ENCODE measurements around the gene NFIB. TPM values are rescaled to one million over a fixed set of nuclear protein-coding genes. Genes with fewer than 3 reads are reported as not detected.

Gene NFIB
- total RNA-seq, 1 donor from 2014 or later = 37.2 TPM

DNA sequence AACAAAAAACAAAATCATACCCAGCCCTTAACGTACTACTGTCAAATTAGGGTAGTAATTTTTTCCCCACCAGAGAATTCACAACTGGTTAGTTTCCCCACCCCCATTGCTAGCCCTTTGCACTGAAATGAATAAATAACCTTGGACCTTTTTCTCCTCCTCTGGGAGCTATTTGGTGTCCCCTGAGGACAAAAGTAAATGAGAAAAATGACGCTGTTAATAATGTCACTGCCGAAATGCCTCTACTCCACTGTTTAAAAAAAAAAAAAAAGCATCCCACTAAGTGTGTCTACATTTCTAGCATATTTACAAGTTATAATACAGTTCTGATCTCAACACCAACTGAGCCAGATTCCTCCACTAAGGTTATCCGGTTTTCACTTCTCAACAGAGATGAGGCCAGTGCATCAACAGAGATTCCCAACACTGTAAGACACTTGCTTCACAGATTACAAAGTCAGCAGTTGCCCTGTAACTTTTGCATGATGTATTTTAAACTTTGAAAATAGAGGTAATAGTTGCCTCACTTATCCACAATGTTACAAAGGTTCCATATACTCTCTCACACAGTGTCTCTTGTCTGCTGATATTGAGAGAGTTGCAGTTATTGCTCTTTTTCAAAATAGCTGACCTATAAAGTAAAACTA lies 5.1 kb upstream of the NFIB start:
- ATAC-seq = no peak

DNA sequence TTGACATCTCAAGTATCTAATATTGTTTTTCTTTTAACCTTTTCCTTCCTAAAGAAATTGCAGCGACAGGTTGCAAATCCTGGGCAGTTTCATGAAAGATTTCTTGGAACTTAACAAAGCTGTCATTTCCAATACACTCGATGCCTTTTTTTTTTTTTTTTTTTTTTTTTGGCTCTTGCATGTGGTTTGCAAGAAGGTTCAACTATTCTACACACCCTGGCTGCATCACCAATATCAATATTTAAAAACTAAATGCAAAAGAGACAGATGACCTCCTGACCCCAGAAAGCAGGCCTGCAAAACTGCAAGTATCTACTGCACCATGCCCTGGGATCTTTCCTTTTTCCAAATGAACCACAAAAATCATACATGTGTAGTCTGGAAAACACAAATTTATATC lies 4.4 kb upstream of the NFIB start:
- no peak for ATAC-seq

DNA sequence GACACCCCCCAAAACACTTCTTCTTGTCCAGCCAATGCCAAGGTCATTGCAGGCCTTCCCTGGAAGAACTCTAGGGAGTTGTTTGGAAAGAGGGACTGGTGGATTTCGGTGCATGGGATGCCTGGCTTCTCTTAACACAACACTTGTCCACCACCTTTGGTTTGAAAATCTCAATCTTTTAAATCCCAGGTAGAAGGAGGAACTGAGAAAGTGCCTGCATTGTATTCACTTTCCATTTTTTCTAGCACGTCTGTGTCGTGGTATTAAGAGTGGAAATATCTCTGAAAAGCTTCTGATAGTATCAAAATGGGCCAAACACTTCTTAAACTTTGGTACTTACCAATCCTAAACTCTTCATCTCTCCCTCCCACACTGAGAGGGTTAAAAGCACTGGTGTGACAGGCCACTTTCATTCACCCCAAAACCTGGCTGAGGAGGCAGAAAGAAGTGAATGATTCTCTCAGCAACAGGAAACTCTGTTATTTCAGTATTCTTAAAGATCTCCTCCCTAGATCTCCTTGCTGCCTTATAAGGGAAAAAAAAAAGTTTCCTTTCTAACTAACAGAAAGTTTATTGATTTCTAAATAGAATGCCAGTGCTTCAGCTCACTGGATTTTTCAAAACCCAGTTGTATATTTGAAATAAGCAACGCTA lies 3.9 kb upstream of the NFIB start:
- no peak for ATAC-seq

DNA sequence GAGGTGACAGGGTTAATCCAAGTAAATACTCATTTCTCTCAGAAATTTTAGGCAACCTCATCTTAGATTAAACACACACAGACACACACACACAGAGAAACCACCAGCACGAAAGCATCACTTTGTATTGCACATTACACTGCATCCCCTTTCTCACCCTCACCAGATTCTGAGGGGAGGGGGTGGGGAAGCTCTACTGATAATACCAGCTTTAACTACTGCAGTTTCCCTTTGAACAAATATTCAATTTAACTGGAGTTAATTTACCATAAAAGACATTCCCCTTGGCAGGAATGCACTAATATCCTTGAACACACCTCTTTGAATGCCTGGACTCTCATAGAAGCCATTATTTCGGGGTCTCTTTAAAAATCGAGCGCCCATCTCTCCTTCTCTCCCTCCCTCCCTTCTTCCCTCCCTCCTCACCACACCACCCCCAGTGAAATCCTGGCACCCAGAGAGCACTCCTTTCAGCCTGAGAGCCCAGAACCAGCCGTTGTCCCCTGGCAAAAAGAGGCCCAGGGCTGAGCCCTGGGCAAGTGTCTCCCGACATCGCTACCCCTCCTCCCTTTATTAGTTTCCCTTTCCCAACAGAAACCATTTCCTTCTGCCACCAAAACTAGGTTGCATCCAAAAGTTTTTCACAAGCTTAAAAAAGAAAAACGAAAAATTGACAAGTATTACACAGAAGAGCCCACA lies 2.8 kb upstream of the NFIB start:
- no peak for ATAC-seq

DNA sequence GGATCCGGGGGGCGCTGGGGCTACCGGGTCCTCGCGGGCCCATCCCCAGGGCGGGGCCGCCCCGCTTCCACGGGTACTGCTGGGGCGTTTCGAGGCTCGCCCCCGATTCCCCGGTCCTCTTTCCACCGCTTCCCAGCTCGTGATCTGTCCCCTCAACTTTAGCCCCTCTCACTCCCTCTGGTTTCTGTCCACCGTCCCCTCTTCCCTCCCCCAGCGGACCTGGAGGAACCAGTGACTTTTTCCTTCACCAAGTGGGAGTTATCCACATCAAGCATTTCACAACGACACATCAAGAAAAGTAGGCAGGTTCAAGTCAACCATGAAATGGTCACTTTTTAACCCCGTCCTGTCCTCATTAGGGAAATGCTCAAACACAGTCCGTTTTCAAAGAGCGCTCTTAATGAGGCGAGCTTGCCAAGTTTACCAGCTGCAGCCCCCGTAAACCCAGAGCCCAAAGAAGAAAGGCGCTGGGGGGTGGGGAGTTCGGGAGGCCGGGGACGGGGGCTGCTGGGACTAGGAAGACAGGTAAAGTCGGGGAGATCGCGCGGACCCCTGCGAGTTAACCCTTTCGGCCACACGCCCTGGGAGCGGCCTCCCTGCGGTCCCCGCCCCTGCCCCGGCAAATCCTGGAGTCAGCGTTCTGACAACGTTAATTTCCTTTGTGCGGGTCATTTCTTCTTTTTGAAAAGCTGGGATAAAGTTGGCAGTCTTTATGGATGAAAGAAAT lies 2.1 kb upstream of the NFIB start:
- no peak for ATAC-seq

DNA sequence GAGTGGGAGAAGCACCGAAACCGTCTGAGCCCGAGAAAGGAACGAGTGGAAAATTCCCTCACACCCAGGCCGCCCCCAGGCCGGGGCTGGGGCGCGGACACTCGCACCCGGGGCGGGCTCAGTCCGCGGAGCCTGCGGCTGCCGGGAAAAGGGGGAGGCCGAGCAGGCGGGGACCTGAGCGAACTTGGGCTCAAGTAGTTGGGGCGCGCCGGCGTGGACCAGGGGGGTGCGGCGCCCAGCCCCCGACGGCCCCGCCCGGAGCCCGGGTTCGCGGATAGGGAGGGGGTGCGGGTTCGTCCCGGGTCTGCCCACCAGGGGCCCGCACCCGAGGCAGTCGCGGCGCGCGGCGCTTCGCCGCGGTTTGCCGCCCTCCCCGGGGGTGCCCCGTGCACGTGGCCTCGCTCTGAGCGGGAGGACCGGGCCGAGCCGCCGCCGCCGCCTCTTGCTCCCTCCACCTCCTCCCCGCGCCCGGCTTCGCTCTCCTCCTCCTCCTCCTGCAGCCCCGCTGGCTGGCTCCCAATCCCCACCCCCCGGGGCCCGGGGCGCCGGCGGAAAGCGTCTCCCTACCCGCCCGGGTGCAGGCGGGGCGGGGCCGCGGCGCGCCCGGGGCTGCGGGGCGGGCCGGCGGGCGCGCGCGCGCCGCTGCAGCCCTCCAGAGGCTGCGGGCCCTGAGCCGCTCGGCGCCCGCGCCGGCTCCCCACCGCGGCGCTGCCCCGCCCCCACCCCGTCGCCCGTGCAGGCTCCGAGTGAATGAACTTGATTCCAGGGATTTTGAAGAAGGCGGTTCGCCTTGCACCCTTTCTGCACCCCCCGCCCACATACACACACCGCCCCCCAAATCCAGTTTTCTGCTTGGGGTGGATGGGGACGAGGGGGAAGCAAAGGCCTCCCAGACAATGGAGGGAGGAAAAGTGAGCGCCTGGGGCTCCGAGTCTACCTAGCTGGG lies 1.3 kb upstream of the NFIB start:
- peak; percentile 84 for ATAC-seq

DNA sequence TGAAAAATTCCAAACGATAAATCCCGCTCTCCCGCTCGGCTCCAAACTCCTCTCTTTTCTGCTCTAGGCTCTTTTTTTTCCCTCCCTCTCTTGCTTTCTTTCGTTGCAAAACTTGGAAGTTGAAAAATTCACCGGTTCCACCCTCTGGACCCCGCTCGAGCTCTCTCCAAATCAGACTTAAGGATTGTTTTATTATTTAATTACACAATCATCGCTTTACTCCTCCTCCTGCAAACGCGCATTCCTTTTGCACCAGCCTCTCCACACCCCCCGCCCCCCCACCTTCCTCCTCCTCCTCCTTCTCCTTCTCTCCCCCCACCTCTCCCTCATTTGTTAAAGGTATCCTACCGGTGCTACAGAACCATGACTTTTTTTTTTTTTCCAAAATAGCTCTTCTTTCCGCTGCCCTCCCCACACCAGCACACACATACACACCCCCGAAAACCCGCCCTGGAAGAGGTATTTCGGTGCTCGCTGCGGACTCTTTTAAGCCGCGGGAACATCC lies 535 bp upstream of the NFIB start:
- ATAC-seq = peak; percentile 77

DNA sequence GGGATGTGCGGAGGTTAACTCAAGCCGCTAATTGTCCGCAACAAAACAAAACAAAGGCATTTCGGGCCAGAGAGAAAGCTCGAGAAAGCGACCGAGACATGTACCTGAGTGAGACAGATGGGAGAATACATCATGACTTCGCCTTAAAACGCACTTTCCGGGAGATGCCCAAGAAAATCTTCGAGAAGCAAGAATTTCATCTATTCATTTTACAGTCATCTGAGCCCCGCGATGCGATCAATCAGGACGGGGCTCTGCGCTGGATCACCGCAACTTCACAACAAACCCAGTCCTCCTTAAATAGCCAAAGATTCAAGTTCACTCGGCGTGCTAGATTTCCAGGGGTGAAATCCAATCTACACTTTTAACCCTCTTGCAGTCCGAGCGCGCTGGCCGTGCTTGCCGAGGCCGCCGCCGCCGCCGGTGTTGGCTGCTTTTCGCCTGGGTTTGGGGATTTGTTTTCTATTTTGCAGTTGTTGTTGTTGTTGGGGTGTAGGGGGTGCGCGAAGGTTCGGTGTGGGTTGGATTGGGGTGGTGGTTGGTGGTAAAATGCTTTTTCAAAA lies 482 bp downstream of the NFIB start:
- no peak for ATAC-seq

DNA sequence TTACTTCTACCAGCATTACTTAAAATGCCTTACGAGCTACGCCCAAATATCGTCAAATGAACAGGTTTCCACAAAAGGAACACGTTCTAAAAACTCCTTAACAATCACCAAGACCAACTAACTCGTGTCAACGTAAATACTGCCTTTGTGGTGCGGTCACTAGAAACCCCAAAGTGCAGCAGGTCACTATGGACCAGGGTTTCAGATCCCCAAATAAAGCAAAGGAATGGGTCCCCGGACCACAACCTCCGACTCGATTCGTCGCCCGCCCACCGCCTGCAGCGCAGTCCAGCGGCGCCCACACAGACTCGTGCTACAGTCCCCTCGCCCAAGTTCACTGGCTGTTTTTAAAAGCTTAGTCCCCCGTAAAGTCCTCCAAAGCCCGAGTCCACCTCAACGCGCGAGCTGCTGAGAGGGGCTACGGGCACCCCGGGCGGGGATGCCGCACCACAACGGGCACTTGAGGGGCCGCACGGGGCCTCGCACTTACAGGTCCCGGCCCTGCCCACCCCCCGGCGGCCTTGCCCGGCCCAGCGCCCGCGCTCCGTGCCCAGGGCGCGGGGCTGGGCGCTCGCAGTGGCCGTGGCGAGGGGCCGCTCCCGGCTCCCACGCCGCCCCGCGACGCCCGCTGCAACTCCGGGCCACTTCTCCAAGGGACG lies 1.1 kb downstream of the NFIB start:
- ATAC-seq = no peak

DNA sequence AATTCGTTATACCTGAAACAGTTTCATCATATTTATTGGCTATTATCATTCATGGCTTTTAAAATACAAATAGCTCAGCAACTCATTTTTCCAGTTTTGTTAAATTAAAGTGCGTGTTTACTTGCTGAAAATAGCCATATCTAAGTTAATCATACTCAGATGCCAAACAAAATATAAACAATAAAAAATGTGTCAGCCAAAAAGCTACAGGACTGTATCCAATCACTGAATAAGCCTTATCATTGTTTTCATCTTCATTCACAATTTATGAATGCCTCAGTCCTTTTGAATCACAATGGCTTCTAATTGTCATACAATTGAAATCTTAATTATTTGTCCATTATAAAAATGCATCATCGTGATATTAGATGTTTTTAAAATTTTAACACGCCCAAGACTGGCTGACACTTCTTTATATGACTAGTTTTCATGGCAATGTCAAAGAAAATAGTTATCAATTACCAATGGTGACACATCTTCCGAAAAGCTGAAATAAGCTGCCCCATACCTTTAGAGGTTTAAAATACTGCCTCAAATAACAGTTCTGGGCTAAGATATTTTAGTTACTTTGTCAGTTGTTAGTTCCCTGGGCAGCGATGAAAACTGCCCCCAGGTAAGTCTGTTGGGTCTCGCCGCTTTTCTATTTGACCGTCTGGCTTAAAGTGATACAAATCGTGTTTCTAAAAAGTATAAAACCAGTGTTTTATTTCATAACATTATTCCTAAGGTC lies 1.8 kb downstream of the NFIB start:
- no peak for ATAC-seq

DNA sequence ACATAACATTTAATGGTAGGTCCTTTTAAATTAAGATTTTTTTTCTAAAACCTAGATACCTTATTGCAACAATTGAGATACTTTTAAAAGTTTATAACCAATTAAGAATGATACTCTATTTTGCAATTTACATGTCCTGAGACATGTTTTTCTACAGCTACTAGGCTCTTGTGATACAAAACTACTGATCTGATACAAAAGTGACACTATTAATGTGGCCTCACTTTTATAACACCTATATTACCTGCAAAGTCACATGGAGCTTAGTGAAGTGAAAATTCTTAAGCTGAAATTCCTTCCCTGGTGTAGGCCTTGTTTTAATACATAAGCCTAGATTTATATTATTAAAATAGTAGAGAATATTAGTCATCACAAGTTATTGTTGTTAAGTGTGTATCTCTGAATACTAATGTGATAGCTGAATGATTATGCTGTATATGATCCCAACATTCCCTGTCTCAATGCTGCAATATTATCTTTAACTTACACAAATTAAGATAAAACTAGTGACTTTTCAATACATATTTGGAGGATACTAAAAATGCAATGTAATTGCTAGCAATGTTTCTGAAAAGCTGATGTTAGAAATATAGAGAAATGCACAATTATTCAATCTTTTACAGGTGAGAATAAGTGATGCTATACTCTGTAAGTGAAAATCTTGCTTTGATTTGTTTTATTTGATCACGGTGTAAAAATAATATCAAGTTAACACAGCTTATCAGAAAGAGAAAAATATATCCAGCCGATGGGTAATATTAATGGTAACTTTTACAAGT lies 2.6 kb downstream of the NFIB start:
- no peak for ATAC-seq

DNA sequence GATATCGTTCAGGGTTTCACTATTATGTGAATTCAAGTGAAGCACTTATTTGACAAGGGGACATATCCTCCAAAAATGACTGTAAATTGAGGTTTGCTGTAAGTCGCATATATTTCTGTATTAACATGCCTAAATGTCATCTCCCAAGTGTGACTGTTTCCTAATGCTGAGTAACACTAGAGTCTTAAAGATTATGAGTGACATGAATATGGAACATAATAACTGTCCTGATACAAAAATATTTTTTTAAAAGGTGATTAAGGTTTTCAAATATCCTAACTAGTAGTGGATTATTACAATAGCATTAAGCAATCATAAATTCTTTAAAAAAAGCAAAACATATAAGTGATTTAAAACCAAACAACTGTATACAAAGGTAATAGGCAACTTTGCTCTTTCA lies 3.6 kb downstream of the NFIB start:
- no peak for ATAC-seq

DNA sequence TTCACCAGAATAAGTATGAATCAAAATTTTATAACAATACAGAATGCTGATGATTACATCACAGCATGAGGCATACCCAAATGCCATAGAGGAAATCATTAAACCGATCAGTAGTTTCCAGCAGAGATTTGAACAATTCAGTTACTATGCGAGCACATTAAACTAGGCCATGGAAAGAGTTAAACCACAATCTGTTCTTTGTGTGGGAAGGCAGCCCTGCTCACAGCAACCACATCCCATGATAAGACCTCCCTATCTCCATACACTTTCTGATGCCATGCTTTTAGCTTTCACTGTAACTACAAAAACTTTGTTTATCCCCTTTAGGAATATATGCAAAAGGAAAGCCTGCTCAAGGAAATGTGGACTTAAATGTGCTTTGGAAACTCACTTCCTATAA lies 4.5 kb downstream of the NFIB start:
- no peak for ATAC-seq

DNA sequence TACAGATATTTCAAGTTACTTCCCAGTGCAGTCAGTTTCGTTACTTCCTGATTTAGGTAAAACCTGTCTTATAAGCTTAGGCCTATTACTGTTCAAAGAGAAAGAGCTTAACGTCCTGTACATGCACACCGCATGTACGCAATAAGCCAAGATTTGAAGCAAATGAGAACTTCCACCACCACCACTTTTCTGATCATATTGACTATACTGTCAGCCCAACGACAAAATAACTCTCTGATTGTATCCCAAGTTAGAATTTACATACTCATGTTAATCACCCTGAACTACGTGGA lies 5.1 kb downstream of the NFIB start:
- peak; percentile 75 for ATAC-seq

DNA sequence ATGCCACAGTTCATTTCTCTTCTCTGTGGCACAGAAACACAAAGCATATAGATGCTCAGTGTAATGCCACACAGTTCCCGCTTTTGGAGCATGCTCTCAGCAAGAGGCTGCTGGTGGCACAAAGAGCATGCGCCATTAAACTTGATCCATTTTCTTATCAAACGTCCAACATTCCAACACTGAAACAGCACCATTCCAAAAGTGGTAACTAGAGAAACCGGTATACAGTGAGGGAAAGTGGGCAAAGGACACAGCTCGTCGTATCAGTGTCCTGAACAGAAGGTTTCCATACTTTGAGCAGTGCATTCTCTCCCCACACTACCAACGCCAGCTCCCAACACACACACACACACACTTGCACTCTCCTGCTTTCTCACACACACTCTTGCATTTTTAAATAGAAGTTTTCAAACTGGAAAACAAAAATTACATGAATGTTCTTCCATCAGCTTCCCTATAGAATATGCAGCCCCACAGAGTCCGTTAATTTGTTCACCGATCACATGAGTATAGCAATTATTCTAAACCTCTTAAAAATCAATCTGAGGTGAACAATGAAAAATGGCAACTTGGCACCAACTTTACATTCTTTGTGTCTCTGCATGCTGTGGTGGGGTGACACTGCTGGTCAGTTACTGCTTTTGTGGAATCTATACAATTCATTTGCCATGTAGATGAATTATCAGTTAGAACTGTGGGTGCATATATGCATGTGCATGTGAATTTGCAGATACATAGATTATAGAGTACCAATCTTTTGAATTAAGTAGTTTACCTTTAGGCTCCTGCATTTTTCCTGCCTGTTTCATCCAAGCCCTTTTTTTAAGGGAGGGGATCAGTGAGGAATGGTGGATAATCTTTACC lies 5.7 kb downstream of the NFIB start:
- ATAC-seq = no peak

DNA sequence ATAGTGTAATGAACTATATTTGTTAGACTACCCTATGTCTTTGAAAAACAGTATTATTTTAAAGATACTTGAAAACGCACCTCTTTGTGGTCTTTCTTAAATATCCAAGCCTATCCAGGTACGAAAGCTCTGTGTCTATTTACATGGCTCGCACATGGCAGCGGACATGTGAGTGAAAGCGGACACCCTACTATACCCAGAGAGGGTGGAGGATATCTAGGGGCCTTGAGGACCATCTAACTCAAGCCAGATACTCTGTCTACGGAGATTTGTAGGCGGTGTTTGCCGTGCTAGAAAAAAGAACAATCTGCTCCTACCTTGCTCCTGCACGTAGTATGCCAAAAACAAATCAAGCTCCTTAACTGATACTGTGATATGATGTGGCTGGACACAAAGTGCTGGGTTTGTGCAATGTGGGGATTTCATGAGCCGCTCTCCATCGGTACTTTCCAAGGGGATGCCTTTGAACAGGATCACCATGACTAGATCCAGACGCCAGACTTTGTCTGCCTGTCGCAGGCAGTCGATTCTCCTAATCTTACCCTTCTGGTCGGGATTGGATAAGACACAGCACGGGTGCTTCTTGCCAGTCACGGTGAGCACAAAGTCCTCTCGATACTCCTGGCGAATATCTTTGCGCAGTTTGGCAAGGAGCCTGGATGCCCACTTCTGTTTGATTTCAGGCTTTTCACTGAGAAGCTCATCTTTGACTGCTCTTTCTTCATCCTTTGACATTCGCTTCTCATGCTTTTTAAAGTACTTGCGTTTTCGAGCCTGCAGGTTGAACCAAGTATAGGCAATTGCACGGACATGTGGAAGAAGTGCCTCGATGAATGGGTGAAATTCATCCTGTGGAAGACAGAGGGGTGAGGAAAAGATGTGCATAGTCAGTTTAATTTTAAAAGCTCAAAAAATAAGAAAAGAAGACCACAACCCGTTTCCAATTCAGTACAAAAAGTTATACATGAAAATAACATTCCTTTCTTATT lies 7.0 kb downstream of the NFIB start:
- no peak for ATAC-seq

DNA sequence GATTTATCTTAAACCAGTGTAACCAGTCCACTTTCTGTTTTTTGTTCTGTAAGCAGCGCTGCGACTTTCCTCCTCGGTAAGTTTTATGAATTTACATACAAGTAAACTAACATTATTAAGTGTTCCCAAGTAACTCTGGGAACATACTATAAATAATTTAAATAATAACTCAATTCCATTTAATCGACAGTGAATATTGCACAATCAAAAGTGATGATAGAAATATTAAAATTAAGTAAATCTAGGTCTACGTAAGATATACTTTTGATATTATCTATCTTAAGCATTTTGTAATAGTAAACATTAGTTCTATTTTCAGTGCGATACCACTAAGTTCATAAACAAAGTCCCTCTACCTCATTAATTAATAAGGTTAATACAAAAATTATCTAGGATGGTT lies 7.8 kb downstream of the NFIB start:
- ATAC-seq = no peak

DNA sequence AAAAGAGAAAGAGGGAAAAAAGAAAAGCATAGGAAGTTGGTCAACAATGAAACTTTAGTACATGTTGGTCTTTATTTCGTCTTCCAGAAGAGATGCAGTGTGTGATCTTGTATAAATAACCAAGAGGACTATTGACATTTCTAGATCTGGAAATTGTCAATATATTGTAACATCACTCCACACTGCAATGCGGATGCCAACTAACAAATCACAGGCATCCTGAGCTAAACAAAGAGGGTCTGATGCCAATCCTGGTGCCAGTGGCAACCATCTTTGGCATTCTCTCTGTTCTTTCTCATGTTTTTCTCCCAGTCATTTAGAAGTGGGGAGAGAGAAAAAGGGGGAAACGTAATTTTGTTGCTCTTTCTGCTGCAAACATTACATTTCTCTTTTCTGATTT lies 9.7 kb downstream of the NFIB start:
- no peak for ATAC-seq
